Measurements from ENCODE around the gene RHEBL1. TPM values are rescaled to one million over a fixed set of nuclear protein-coding genes. Genes with fewer than 3 reads are reported as not detected.

The RHEBL1 gene
- total RNA-seq, 2 experiments from 2014 or later, result 8.0 to 9.7 TPM

DNA sequence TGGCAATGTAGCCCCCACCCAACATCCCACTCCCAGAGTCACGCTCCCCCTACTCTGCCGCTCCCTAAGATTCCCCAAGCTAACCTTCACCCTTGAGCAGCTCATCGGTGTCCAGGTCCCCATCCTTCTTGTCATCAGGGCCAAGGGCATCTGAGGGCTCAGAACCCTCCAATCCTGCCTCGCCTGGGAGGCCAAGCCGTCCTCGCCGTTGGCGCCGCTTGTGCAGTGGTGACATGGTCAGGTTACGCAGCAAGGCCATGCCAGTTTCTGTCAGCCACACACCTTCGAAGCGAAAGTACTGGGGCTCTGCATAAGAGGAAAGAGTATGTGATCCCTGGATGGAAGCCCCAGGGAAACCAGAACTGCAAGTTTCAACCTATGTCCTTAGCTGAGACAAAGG, 25.1 kb downstream of the RHEBL1 start:
- Mint-ChIP-seq H3K36me3 (peaks cover 30% of the 10 kb centered on the region), H3K9me3 (no peaks in the 10 kb centered on the region), H3K4me1 (peaks cover 4% of the 10 kb centered on the region), H3K4me3 (no peak overlapping the region), H3K27ac (no peak overlapping the region), H3K27me3 (no peaks in the 10 kb centered on the region)
- ATAC-seq (ENCODE audit: low read depth), result no peak
- no peak for DNase-seq
- POLR2A ChIA-PET, result interaction anchor here (0.8 kb wide), 1 partner anchor 11 kb away, joined by 4 read pairs; no protein-coding TSS in a partner anchor

DNA sequence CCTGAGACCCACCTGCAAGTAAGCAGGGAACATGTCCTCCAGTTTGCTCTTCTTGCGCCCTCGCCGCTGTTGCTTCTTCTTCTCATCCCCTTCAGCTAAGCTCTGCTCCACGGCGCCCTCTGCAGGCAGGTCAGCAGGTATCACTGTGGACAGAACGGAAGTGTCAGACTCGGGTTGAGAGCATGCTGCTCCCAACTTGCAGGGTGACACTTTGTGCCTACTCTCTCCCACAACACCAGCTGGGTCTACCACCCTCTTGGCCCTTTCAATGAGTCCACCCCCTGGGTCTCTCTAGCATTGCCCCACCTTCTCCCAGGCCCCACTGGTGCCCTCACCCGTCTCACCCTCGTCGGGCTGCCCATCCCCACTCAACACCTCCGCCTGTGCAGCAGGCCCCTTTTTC, 25.9 kb downstream of the RHEBL1 start:
- peaks cover 4% of the 10 kb centered on the region for H3K4me1 Mint-ChIP-seq
- H3K27ac Mint-ChIP-seq, result peak overlapping the region; percentile 44
- H3K27me3 Mint-ChIP-seq, result no peaks in the 10 kb centered on the region
- H3K9me3 Mint-ChIP-seq, result no peaks in the 10 kb centered on the region
- no peak overlapping the region for H3K4me3 Mint-ChIP-seq
- ATAC-seq (ENCODE audit: low read depth) (peak; percentile 81), DNase-seq (peak; percentile 86)
- POLR2A ChIA-PET, result interaction anchor here (1.9 kb wide), 1 partner anchor 47 kb away, joined by 6 read pairs; no protein-coding TSS in a partner anchor
- H3K36me3 Mint-ChIP-seq, result peaks cover 29% of the 10 kb centered on the region

DNA sequence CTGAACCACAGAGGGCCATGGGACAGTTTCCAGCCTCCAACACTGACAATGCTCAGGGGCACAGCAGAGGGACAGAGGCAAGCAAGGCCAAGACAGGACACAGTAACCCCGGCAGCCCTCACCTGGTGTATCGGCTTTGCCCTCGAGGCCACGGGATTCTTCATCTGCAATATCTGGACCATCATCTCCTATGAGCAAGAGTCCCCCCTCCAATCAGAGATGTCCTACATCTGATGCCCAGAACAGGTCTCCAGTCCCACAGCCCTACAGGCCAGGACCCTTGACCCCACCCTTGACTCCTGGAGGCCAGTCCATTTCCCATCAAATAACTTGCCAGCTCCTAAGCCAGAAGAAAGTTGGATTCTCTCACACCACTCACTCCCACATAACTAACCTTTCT, 26.5 kb downstream of the RHEBL1 start:
- ATAC-seq (ENCODE audit: low read depth), result no peak
- H3K27ac Mint-ChIP-seq, result no peak overlapping the region
- POLR2A ChIA-PET, result interaction anchor here (0.9 to 1.9 kb wide), 2 partner anchors 12 to 46 kb away, joined by 3 to 6 read pairs; no protein-coding TSS in a partner anchor

DNA sequence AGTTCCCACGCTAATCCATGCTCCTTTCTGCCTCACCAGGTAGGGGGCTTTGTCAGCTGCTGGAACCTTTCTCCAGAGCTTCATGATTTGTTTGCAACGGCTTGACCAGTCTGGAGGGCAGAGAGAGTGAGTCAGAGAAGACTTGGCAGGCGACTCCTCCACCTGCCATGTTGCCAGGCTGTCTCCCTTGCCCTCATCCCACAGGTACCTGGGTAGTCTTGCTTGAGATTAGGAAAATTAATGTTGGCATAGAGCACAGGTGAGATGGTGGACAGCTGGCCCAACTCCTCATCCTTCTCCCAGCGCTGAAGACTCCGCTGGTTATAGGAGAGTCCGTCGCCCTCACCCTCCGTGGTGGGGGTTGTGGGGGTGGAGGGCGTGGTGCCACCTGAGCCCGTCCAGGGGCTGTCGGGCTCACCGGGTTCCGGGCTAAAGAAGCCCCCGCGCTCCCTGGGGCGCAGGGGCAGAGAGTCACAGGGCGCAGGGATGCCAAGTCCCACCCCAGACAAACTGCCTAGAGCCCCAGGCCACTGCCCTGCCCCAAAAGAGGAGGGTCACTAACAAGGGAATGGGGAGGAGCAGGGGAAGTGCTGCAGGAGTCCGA, 27.8 kb downstream of the RHEBL1 start:
- no peak for ATAC-seq (ENCODE audit: low read depth)
- Mint-ChIP-seq H3K9me3 (no peaks in the 10 kb centered on the region), H3K4me3 (no peak overlapping the region), H3K27me3 (no peaks in the 10 kb centered on the region), H3K36me3 (peaks cover 16% of the 10 kb centered on the region), H3K4me1 (peaks cover 4% of the 10 kb centered on the region), H3K27ac (no peak overlapping the region)
- POLR2A ChIA-PET, result interaction anchor here (1.9 kb wide), 1 partner anchor 45 kb away, joined by 6 read pairs; no protein-coding TSS in a partner anchor
- DNase-seq, result no peak

More for the DNA sequence above, 26.5 kb downstream of the RHEBL1 start:
- Mint-ChIP-seq H3K9me3 (no peaks in the 10 kb centered on the region), H3K4me1 (peaks cover 4% of the 10 kb centered on the region), H3K4me3 (no peak overlapping the region), H3K36me3 (peaks cover 25% of the 10 kb centered on the region), H3K27me3 (no peaks in the 10 kb centered on the region)
- DNase-seq, result no peak

DNA sequence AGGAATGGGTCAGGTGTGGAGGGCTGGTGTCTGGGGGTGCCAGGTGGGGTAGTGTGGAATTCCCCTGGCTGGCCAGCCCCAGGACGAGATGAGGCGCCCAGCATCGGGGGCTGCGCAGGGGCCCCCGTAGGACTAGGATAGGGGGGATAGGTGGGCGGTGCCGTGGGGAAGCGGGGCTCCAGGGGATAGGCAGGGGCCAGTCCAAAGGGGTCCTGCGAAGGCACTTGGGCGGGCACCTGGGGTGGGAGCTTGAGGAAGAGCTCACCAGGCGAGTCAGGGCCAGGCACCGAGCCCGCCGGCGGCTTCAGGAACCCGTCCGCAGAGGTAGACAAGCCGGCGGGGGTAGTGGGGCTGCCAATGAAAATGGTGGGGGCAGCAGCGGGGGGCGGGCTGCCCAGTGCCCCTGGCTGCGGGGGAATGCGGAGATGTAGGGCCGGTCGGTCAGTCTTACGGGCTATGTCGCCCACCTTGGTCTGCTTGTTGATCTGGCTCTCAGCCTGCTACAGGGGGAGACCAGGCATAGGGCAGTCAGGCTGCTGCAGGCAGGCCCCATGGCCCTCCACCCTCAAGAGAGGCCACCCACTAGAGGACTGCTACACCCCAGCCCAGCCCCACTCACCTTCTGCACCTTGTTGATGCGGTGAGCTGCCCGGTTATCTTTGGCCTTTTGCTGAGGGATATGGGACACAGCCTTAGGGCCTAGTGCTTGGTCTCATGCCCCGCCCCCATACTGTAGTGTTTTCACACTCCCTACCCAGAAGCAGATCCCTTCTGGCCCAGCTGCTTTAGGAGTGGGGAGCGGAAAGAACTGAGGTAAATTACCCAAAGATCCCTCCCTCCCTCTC, 28.5 kb downstream of the RHEBL1 start:
- no peak for ATAC-seq (ENCODE audit: low read depth)
- H3K4me1 Mint-ChIP-seq, result peaks cover 4% of the 10 kb centered on the region
- H3K27ac Mint-ChIP-seq, result no peak overlapping the region
- POLR2A ChIA-PET, result interaction anchor here (1.5 kb wide), 1 partner anchor 21 kb away, joined by 4 read pairs; no protein-coding TSS in a partner anchor
- H3K4me3 Mint-ChIP-seq, result no peak overlapping the region
- H3K27me3 Mint-ChIP-seq, result no peaks in the 10 kb centered on the region
- H3K9me3 Mint-ChIP-seq, result no peaks in the 10 kb centered on the region
- peaks cover 18% of the 10 kb centered on the region for H3K36me3 Mint-ChIP-seq
- no peak for DNase-seq

DNA sequence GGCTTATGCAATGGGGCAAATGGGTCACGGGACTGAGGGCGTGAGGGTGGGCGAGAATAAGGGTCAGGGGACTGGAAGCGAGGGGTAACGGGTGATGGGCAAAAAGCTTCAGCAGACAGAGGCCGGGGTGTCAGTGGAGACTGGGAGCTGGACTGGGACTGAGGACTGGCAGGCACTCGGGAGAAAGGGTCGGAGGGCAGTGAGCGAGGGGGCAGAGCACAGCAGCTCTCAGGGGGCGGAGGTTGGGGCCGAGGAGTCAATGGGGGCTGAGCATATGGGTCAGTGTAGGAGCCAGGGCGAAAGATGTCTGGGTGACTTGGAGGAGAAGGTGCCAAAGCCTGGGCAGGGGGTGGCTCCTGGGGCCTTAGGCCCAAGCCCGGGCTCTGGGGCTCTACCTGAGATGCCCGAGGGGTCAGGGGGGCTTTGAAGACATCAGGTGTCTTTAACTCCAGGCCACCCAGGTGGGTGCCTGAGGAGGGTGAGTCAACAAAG, 29.4 kb downstream of the RHEBL1 start:
- Mint-ChIP-seq H3K9me3 (no peaks in the 10 kb centered on the region), H3K36me3 (peaks cover 18% of the 10 kb centered on the region), H3K27ac (no peak overlapping the region), H3K4me3 (no peak overlapping the region), H3K27me3 (no peaks in the 10 kb centered on the region), H3K4me1 (peaks cover 4% of the 10 kb centered on the region)
- ATAC-seq (ENCODE audit: low read depth) (no peak), DNase-seq (no peak)
- POLR2A ChIA-PET, result interaction anchor here (1.5 kb wide), 1 partner anchor 21 kb away, joined by 4 read pairs; no protein-coding TSS in a partner anchor

DNA sequence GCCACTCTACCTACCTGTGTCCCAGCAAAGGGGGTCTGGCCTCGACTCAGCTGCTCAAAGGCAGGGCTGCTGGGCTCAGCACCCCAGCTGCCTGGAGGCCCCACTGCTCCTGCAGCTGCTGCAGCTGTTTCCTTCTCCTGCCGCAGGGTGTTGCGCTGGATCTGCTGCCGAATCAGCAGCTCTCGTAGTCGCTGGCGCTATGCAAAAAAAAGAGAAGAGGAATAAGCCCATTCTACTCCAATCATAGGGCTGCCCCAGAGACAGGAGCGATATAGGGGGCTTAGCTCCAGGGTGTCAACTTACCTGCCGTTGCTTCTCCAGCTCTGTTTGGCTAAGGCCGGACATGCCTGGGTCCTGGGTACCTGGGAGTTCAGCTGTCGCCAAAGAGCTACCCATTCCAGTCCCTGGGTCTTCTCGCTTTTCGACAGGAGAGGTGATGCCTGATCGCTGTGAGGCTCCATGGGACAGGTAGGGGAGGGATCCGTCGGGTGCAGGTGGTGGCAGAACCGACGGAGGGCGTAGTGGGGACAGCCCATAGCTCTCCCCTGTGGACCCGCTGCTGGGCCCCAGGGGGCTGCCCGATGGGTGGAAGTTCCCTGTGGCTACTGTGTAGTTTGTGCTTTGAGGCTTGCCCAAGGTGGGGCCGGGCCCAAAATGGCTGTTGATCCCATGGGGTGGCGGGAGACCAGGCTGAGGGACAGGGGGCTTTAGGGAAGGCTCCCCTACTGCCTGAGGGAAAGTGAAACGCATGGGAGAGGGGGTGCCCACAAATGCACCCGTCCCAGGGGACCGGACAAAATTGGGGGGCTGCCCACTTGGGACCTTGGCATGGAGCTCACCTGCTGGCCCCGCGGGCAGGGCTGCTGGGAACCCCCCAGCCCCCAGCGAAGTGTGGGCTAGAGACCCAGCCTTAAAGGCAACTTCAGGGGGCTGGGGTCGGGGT, 30.1 kb downstream of the RHEBL1 start:
- Mint-ChIP-seq H3K9me3 (no peaks in the 10 kb centered on the region), H3K27me3 (no peaks in the 10 kb centered on the region), H3K27ac (no peak overlapping the region), H3K4me3 (no peak overlapping the region), H3K4me1 (peaks cover 4% of the 10 kb centered on the region), H3K36me3 (peaks cover 18% of the 10 kb centered on the region)
- no peak for ATAC-seq (ENCODE audit: low read depth)
- POLR2A ChIA-PET, result interaction anchor here (1.5 kb wide), 1 partner anchor 20 kb away, joined by 4 read pairs; no protein-coding TSS in a partner anchor
- DNase-seq, result no peak

DNA sequence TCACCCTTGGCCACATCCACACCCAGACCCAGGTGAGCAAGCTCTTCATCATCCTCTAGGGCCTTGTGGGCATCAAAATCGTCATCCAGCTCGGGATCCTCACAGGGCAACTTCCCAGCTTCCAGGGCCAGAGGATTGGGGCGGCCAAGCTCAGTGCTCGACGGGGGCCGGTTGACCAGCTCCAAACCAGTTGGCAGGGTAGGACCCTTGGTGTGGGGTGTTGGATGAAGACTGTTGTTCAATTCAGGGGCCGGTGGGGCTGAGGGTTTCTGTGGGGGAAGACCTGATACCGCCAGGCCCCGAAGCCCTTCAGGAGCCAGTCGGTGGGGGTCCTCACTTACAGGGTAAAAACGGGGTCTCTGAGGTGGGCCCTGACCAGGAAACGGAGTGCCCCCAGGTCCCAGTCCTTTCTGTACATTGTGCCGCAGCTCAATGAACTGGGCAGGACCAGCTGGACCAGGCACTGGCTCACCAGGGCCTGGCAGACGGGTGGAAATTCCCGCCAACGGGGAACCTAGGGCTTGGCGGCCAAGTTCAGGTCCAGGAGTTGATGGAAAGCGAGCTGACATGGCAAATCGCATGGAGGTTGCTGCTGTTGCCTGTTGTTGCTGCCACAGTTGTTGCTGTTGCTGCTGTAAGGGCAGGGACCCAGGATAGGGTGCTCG, 31.4 kb downstream of the RHEBL1 start:
- no peaks in the 10 kb centered on the region for H3K4me1 Mint-ChIP-seq
- POLR2A ChIA-PET, result interaction anchor here (0.8 kb wide), 1 partner anchor 10 kb away, joined by 3 read pairs; no protein-coding TSS in a partner anchor
- no peak overlapping the region for H3K4me3 Mint-ChIP-seq
- no peaks in the 10 kb centered on the region for H3K9me3 Mint-ChIP-seq
- no peak overlapping the region for H3K27ac Mint-ChIP-seq
- ATAC-seq (ENCODE audit: low read depth), result no peak
- no peaks in the 10 kb centered on the region for H3K27me3 Mint-ChIP-seq
- no peak for DNase-seq
- H3K36me3 Mint-ChIP-seq, result peaks cover 12% of the 10 kb centered on the region

DNA sequence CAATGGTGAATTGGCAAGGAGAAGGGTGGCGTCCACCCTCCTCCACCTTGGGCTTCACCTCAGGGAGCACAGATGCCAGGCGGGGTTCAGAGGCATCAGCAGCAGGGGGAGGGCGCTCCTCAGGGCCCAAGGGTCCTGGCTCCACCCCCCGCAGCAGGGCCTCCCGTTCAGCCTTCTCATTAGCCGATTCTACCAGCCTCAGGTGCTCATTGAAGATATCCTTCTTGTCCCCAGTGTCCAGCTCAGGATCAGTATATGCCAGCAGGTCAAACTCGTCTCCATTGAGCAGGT, 31.9 kb downstream of the RHEBL1 start:
- no peak for DNase-seq
- Mint-ChIP-seq H3K9me3 (no peaks in the 10 kb centered on the region), H3K27ac (no peak overlapping the region), H3K27me3 (no peaks in the 10 kb centered on the region), H3K36me3 (peaks cover 12% of the 10 kb centered on the region), H3K4me3 (no peak overlapping the region), H3K4me1 (no peaks in the 10 kb centered on the region)
- POLR2A ChIA-PET, result interaction anchor here (0.8 kb wide), 1 partner anchor 9 kb away, joined by 3 read pairs; no protein-coding TSS in a partner anchor
- no peak for ATAC-seq (ENCODE audit: low read depth)

DNA sequence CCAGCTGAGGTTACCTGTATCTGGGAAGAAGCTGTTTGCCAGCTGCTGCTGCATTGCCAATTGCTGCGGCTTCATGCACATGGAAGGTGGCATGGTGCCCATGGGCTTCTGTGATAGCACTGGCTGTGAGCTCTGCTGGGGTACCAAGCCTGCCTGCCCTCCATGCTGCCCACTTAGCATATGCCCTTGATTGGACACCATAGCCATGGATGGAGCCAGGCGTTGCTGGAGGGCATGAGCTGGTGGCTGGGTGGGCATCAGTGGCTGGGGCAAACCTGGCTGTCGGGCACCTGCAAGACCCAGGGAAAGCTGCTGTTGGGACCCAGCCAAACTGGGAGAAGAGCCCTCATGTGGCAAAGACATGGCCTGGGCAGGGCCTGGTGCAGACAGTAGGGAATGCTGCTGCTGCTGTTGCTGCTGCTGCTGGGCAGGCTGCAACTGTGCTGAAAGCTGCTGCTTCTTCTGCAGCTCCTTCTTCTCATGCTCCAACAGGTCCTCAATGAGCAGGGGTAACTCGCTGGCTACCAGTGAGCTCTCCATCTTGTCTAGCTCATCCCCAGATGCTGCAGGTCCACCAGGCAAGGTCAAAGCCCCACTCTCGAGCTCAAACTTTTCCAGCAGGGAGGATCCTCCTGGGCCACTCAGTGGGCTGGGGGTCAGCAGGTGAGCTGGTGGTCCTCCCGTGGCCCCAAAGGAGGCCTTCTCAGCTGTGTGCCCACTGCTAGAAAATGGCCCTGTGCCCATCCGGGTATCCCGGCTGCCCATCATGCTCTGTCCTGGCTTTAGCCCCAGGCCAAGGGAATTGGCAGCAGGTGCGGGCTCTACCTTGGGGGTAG, 32.5 kb downstream of the RHEBL1 start:
- H3K27me3 Mint-ChIP-seq, result no peaks in the 10 kb centered on the region
- no peak overlapping the region for H3K4me3 Mint-ChIP-seq
- no peak for ATAC-seq (ENCODE audit: low read depth)
- H3K9me3 Mint-ChIP-seq, result no peaks in the 10 kb centered on the region
- H3K27ac Mint-ChIP-seq, result no peak overlapping the region
- POLR2A ChIA-PET, result interaction anchor here (0.8 kb wide), 1 partner anchor 63 kb away, joined by 3 read pairs; no protein-coding TSS in a partner anchor
- DNase-seq, result no peak
- peaks cover 11% of the 10 kb centered on the region for H3K36me3 Mint-ChIP-seq
- no peaks in the 10 kb centered on the region for H3K4me1 Mint-ChIP-seq

DNA sequence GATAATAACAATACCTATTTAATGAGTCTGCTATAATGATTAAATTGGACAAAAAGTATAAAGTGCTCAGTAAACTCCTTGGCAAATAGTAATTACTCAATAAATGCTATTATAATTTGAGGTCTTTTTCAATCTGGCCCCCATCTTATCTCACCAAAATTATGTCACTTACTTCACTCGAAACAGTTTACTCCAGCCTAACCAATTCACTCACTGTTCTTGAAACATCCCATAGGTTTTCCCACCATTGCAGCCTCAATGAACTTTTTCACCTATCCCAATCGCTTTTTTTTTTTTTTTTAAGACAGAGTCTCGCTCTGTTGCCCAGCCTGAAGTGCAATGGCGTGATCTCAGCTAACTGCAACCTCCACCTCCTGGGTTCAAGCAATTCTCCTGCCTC, 33.8 kb downstream of the RHEBL1 start:
- no peak overlapping the region for H3K4me3 Mint-ChIP-seq
- no peak for ATAC-seq (ENCODE audit: low read depth)
- H3K27me3 Mint-ChIP-seq, result no peaks in the 10 kb centered on the region
- H3K36me3 Mint-ChIP-seq, result peaks cover 12% of the 10 kb centered on the region
- no peaks in the 10 kb centered on the region for H3K9me3 Mint-ChIP-seq
- no peaks in the 10 kb centered on the region for H3K4me1 Mint-ChIP-seq
- DNase-seq, result no peak
- POLR2A ChIA-PET, result no interaction called here
- no peak overlapping the region for H3K27ac Mint-ChIP-seq

DNA sequence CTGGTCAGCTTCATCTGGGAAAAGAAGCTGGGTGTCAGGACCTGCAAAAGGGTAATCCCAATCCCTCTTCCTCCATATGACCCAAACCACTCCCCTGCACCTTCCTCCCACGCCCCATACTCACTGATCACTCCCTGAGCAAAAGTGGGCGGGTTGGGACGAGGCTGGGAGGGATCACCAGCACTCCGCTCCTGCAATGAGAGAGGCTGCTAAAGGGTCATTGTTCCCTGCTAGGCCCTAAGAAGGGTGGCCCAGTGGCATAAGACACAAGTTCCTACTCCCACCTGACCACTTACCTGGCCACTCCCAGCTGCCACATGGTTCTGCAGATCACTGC, 35.5 kb downstream of the RHEBL1 start:
- Mint-ChIP-seq H3K4me3 (no peak overlapping the region), H3K4me1 (no peaks in the 10 kb centered on the region), H3K27ac (no peak overlapping the region), H3K9me3 (no peaks in the 10 kb centered on the region), H3K27me3 (no peaks in the 10 kb centered on the region), H3K36me3 (peaks cover 11% of the 10 kb centered on the region)
- POLR2A ChIA-PET, result no interaction called here
- DNase-seq, result no peak
- no peak for ATAC-seq (ENCODE audit: low read depth)
